IMR-90 (cell line): ENCODE data around the gene TMC7. TPM values are rescaled to one million over a fixed set of nuclear protein-coding genes. Genes with fewer than 3 reads are reported as not detected.

Experiments
- ATAC-seq: fragments of 200-7000 bp; cut with Tn5 transposase; 2 replicates; pipeline ENCODE4 v1.9.1; 2020; ENCODE audit warnings: low read depth, mild to moderate bottlenecking, moderate library complexity
- BruUV-seq: library from RNA; stranded (reverse); fragments of 400-500 nt; replicated peaks from 2 replicates; lab custom pipeline; 2021; lab: Mats Ljungman, UMichigan
- CTCF ChIA-PET: fragments of 300-600 bp; formaldehyde crosslinking; extraction: SDS; loops from one replicate; lab custom pipeline; 2021; ENCODE audit warnings: antibody characterized with exemption; lab: Yijun Ruan, JAX
- POLR2A ChIA-PET: fragments of 300-600 bp; sonication (Branson Sonifier 250); formaldehyde crosslinking; loops from one replicate; lab custom pipeline; 2022; ENCODE audit warnings: antibody characterized with exemption; ENCODE audit not compliant: unreplicated experiment; lab: Charles Lee
- DNase-seq: peaks from one replicate; pipeline ENCODE4 v3.0.0; 2013
- H2AFZ ChIP-seq: replicated peaks from 2 replicates; pipeline ENCODE3; 2013; ENCODE audit warnings: low read length, mild to moderate bottlenecking; ENCODE audit not compliant: poor library complexity
- H2AK5ac ChIP-seq: 2 replicates; pipeline ENCODE4 v1.6.1; 2013; ENCODE audit warnings: low read depth, low read length, inconsistent platforms
- H2AK9ac ChIP-seq: replicated peaks from 2 replicates; pipeline ENCODE3; 2013; ENCODE audit warnings: mild to moderate bottlenecking, low read depth, low read length, moderate library complexity; ENCODE audit not compliant: poor library complexity
- H2BK120ac ChIP-seq: 2 replicates; pipeline ENCODE4 v1.6.1; 2013; ENCODE audit warnings: low read depth, low read length, inconsistent platforms
- H2BK15ac ChIP-seq: 3 replicates; pipeline ENCODE4 v1.6.1; 2013; ENCODE audit warnings: low read depth, low read length, inconsistent platforms
- H2BK20ac ChIP-seq: 2 replicates; pipeline ENCODE4 v1.6.1; 2013; ENCODE audit warnings: low read depth, mild to moderate bottlenecking, inconsistent platforms, low read length, moderate library complexity
- H2BK5ac ChIP-seq: 2 replicates; pipeline ENCODE4 v1.6.1; 2013; ENCODE audit warnings: mild to moderate bottlenecking, low read depth, low read length, inconsistent platforms; ENCODE audit not compliant: poor library complexity, severe bottlenecking
- H3K14ac ChIP-seq: replicated peaks from 2 replicates; pipeline ENCODE4 v1.6.1; 2013; ENCODE audit warnings: low read depth, low read length, inconsistent platforms
- H3K18ac ChIP-seq: 2 replicates; pipeline ENCODE4 v1.6.1; 2013; ENCODE audit warnings: low read depth, low read length, control low read depth
- H3K23ac ChIP-seq: 2 replicates; pipeline ENCODE4 v1.6.1; 2013; ENCODE audit warnings: low read depth, low read length, inconsistent platforms
- H3K27ac ChIP-seq: 2 replicates; pipeline ENCODE4 v1.5.1; 2013; ENCODE audit warnings: mild to moderate bottlenecking, control low read depth, low read length; ENCODE audit not compliant: insufficient read depth
- H3K27me3 ChIP-seq: 2 replicates; pipeline ENCODE4 v1.6.1; 2013; ENCODE audit warnings: low read length; ENCODE audit not compliant: control insufficient read depth, insufficient read depth
- H3K36me3 ChIP-seq: 2 replicates; pipeline ENCODE4 v1.6.1; 2013; ENCODE audit warnings: low read length, mixed read lengths; ENCODE audit not compliant: control insufficient read depth, insufficient read depth
- H3K4ac ChIP-seq: 2 replicates; pipeline ENCODE4 v1.6.1; 2013; ENCODE audit warnings: low read depth, low read length, inconsistent platforms
- H3K4me1 ChIP-seq: 2 replicates; pipeline ENCODE4 v1.6.1; 2013; ENCODE audit warnings: low read length, mixed read lengths; ENCODE audit not compliant: control insufficient read depth, insufficient read depth
- H3K4me2 ChIP-seq: 2 replicates; pipeline ENCODE4 v1.6.1; 2013; ENCODE audit warnings: low read depth, mild to moderate bottlenecking, control low read depth, low read length, moderate library complexity
- H3K4me3 ChIP-seq: 2 replicates; pipeline ENCODE4 v1.5.1; 2013; ENCODE audit warnings: low read depth, mild to moderate bottlenecking, control low read depth, low read length, moderate library complexity; ENCODE audit not compliant: insufficient read depth
- H3K56ac ChIP-seq: 2 replicates; pipeline ENCODE4 v1.6.1; 2013; ENCODE audit warnings: low read length, inconsistent platforms; ENCODE audit not compliant: insufficient read depth; ENCODE audit errors: extremely low read depth
- H3K79me1 ChIP-seq, 2 experiments: 2 replicates each; pipeline ENCODE4 v1.6.1; 2013; ENCODE audit warnings: low read length in 2 of 2, inconsistent platforms in 1 of 2, low read depth in 1 of 2
- H3K9ac ChIP-seq: 2 replicates; pipeline ENCODE4 v1.6.1; 2013; ENCODE audit warnings: low read depth, low read length, control low read depth
- H3K9me1 ChIP-seq: 2 replicates; pipeline ENCODE4 v1.6.1; 2013; ENCODE audit warnings: low read length, inconsistent platforms; ENCODE audit not compliant: insufficient read depth
- H3K9me3 ChIP-seq: 2 replicates; pipeline ENCODE4 v1.6.1; 2013; ENCODE audit warnings: low read length; ENCODE audit not compliant: control insufficient read depth, insufficient read depth
- H4K20me1 ChIP-seq: 2 replicates; pipeline ENCODE4 v1.6.1; 2013; ENCODE audit warnings: low read length, inconsistent platforms; ENCODE audit not compliant: insufficient read depth
- H4K5ac ChIP-seq: 2 replicates; pipeline ENCODE4 v1.6.1; 2013; ENCODE audit warnings: mild to moderate bottlenecking, low read depth, low read length, control low read depth
- H4K8ac ChIP-seq, 2 experiments: 2 replicates each; pipeline ENCODE4 v1.6.1; 2013; ENCODE audit warnings: low read depth in 2 of 2, low read length in 2 of 2, control low read depth in 1 of 2, inconsistent platforms in 1 of 2
- H4K91ac ChIP-seq: 2 replicates; pipeline ENCODE4 v1.6.1; 2013; ENCODE audit warnings: low read depth, low read length, inconsistent platforms; ENCODE audit not compliant: insufficient read depth
- BHLHE40 ChIP-seq: fragments of 150-350 bp; IDR thresholded peaks from 2 replicates; pipeline ENCODE4 v1.6.1; 2016; ENCODE audit warnings: mild to moderate bottlenecking, low read depth, low read length
- CEBPB ChIP-seq: IDR thresholded peaks from 2 replicates; pipeline ENCODE4 v1.6.1; 2012; ENCODE audit warnings: low read depth, low read length, improper control_type of control experiment
- CHD1 ChIP-seq: IDR thresholded peaks from 2 replicates; pipeline ENCODE4 v1.6.1; 2012; ENCODE audit warnings: low read depth, low read length, improper control_type of control experiment
- FOS ChIP-seq: fragments of 150-350 bp; IDR thresholded peaks from 2 replicates; pipeline ENCODE4 v1.6.1; 2016; ENCODE audit warnings: low read depth, low read length
- MAFK ChIP-seq: IDR thresholded peaks from 2 replicates; pipeline ENCODE4 v1.6.1; 2012; ENCODE audit warnings: low read depth, low read length, improper control_type of control experiment
- MAZ ChIP-seq: IDR thresholded peaks from 2 replicates; pipeline ENCODE4 v1.6.1; 2012; ENCODE audit warnings: low read depth, mild to moderate bottlenecking, low read length, improper control_type of control experiment, moderate library complexity, borderline replicate concordance
- NFE2L2 ChIP-seq: fragments of 150-350 bp; IDR thresholded peaks from 2 replicates; pipeline ENCODE4 v1.6.1; 2016; ENCODE audit warnings: low read depth, mild to moderate bottlenecking, low read length
- POLR2A ChIP-seq: IDR thresholded peaks from 2 replicates; pipeline ENCODE4 v1.6.1; 2012; ENCODE audit warnings: mild to moderate bottlenecking, low read depth, low read length
- SMC3 ChIP-seq: fragments of 150-350 bp; IDR thresholded peaks from 2 replicates; pipeline ENCODE4 v1.6.1; 2016; ENCODE audit warnings: low read depth, mild to moderate bottlenecking, antibody characterized with exemption, low read length, moderate library complexity
- WGBS, 2 experiments: methylation state at CpG; one replicate each; pipeline versions ENCODE4 v1.1.5 to v1.1.7; 2013; ENCODE audit warnings: missing lambda C conversion rate in 2 of 2; ENCODE audit not compliant: insufficient read length in 1 of 2; ENCODE audit errors: extremely low coverage in 2 of 2; 5-methylcytosine and 5-hydroxymethylcytosine counted together
- dilution Hi-C: fragments of 300-500 bp; cut with HindIII; formaldehyde crosslinking; loops from one replicate; pipeline ENCODE4 v1.14.3; 2018; ENCODE audit warnings: low sequenced_read_pairs; ENCODE audit not compliant: unreplicated experiment
- in situ Hi-C: fragments of 300-500 bp; cut with MboI; formaldehyde crosslinking; loops from 3 replicates; pipeline ENCODE4 v1.14.3; 2019; ENCODE audit warnings: low sequenced_read_pairs, inconsistent platforms, mixed read lengths
- intact Hi-C: fragments of 100-400 bp; cut with micrococcal nuclease; formaldehyde crosslinking; loops from 2 replicates; pipeline ENCODE4 v1.10.0; 2022
- polyA plus RNA-seq, 3 experiments: library from polyadenylated mRNA; depleted of rRNA; stranded (reverse); fragments of >200 nt; gene quantifications; 2 replicates each; pipeline ENCODE4 v1.2.3, GENCODE V29; 2012; ENCODE audit warnings: low replicate concordance in 1 of 3
- total RNA-seq: library from RNA; depleted of rRNA; stranded (reverse); fragments of >200 nt; gene quantifications from 2 replicates; pipeline ENCODE4 v1.2.3, GENCODE V29; 2012

The TMC7 gene
- total and polyA plus RNA-seq, 2 of the 4 experiments (the other 2 are of a cell fraction), result 0.27 to 0.36 TPM

- Histone ChIP-seq H3K27ac (no peak overlapping the region), H3K27me3 (no peaks in the 10 kb centered on the region), H2AK9ac (no peak overlapping the region), H2BK5ac (no peak overlapping the region), H2BK15ac (no peak overlapping the region), H3K9ac (no peak overlapping the region), H3K36me3 (no peaks in the 10 kb centered on the region), H4K5ac (no peak overlapping the region), H3K4me1 (peaks cover 4% of the 10 kb centered on the region), H2AFZ (no peak overlapping the region), H4K91ac (no peak overlapping the region), H3K56ac (no peak overlapping the region), H4K8ac (no peak overlapping the region), H3K14ac (no peak overlapping the region), H4K20me1 (no peaks in the 10 kb centered on the region), H3K4ac (peak overlapping the region; percentile 60), H3K9me3 (no peaks in the 10 kb centered on the region), H3K23ac (no peak overlapping the region), H2BK120ac (no peak overlapping the region), H3K18ac (no peak overlapping the region), H3K4me2 (no peak overlapping the region), H2AK5ac (no peak overlapping the region), H3K4me3 (no peak overlapping the region), H3K79me1 (no peaks in the 10 kb centered on the region), H2BK20ac (0 out of 2 replicates have a peak overlapping the region, but pooled peaks have one; percentile 30), H3K9me1 (peaks cover 7% of the 10 kb centered on the region)
- intact Hi-C loops (loop anchor here (5.0 kb wide), 1 partner anchor 68 kb away; the partner anchor contains the start of gene COQ7), in situ Hi-C loops (no loop called here), dilution Hi-C loops (no loop called here)
- TF ChIP-seq MAFK (no peak), FOS (no peak), POLR2A (no peak), SMC3 (no peak), BHLHE40 (no peak), CHD1 (no peak), CEBPB (no peak), MAZ (no peak), NFE2L2 (no peak)
- DNase-seq, result no peak
- 80% methylated on average over 1 of the region's 4 CpGs; no CpG with 5 or more reads in 1 of the 2 experiments for WGBS, 2 experiments
- ChIA-PET CTCF (interaction anchor here (1.0 kb wide), 1 partner anchor 16 kb away, joined by 4 read pairs; the partner anchor contains the start of gene TMC7), POLR2A (no interaction called here)
- no TSS peak for BruUV-seq
- ATAC-seq, result peak; percentile 6; the same call in 1 of the 2 replicates
Observed at GRCh38 chr16:18999045-18999393, 15.3 kb downstream of the TMC7 start.
